Nephron progenitor cell (in vitro differentiated cells): ENCODE results near the gene KCNQ1OT1.
"Not testable (repeated sequence)": the region's sequence is repeated elsewhere in the genome, so short reads cannot be mapped to it uniquely, and the experiment has no call there.

Experiments
- DNase-seq: peaks from one replicate; pipeline ENCODE4 v3.0.0; 2021
- H3K27ac Mint-ChIP-seq: 2 replicates; pipeline ENCODE4 v1.8.0; 2021; ENCODE audit warnings: mild to moderate bottlenecking, moderate library complexity, mixed read lengths
- H3K27me3 Mint-ChIP-seq: 2 replicates; pipeline ENCODE4 v1.8.0; 2021; ENCODE audit warnings: mild to moderate bottlenecking, low read depth, mixed read lengths; ENCODE audit not compliant: poor library complexity
- H3K36me3 Mint-ChIP-seq: 2 replicates; pipeline ENCODE4 v1.8.0; 2021; ENCODE audit warnings: low read depth, mixed read lengths
- H3K4me1 Mint-ChIP-seq: 2 replicates; pipeline ENCODE4 v1.8.0; 2021; ENCODE audit warnings: mixed read lengths
- H3K4me3 Mint-ChIP-seq: 2 replicates; pipeline ENCODE4 v1.8.0; 2021; ENCODE audit warnings: mild to moderate bottlenecking, moderate library complexity, mixed read lengths
- H3K9me3 Mint-ChIP-seq: 2 replicates; pipeline ENCODE4 v1.8.0; 2021; ENCODE audit warnings: mild to moderate bottlenecking, moderate library complexity, mixed read lengths
- CTCF ChIP-seq: fragments of 200-600 bp; sonication (generic); IDR thresholded peaks from 2 replicates; pipeline ENCODE4 v1.5.0; 2021; ENCODE audit warnings: antibody characterized with exemption

The KCNQ1OT1 gene

GRCh38 chr11:2645779-2646118, 54.0 kb downstream of the KCNQ1OT1 start:
- H3K27ac Mint-ChIP-seq: no peak overlapping the region
- no peak for DNase-seq
- H3K4me3 Mint-ChIP-seq: no peak overlapping the region
- no peak for TF ChIP-seq CTCF
- peaks cover 95% of the 10 kb centered on the region for H3K36me3 Mint-ChIP-seq
- H3K4me1 Mint-ChIP-seq: no peaks in the 10 kb centered on the region
- peaks cover 100% of the 10 kb centered on the region for H3K9me3 Mint-ChIP-seq
- peaks cover 5% of the 10 kb centered on the region for H3K27me3 Mint-ChIP-seq

- Mint-ChIP-seq H3K9me3 (peaks cover 100% of the 10 kb centered on the region), H3K36me3 (peaks cover 95% of the 10 kb centered on the region)
Measured at GRCh38 chr11:2644844-2645778, 54.7 kb downstream of the KCNQ1OT1 start.

GRCh38 chr11:2643746-2644145, 56.0 kb downstream of the KCNQ1OT1 start:
- H3K36me3 Mint-ChIP-seq: peaks cover 91% of the 10 kb centered on the region
- TF ChIP-seq CTCF: no peak
- H3K9me3 Mint-ChIP-seq: peaks cover 100% of the 10 kb centered on the region
- peaks cover 10% of the 10 kb centered on the region for H3K27me3 Mint-ChIP-seq
- no peak for DNase-seq
- no peaks in the 10 kb centered on the region for H3K4me1 Mint-ChIP-seq
- H3K27ac Mint-ChIP-seq: no peak overlapping the region
- H3K4me3 Mint-ChIP-seq: no peak overlapping the region

More at GRCh38 chr11:2644844-2645778, 54.7 kb downstream of the KCNQ1OT1 start:
- H3K27ac Mint-ChIP-seq: no peak overlapping the region
- TF ChIP-seq CTCF: no peak
- peaks cover 8% of the 10 kb centered on the region for H3K27me3 Mint-ChIP-seq
- no peak overlapping the region for H3K4me3 Mint-ChIP-seq
- no peak for DNase-seq
- H3K4me1 Mint-ChIP-seq: no peaks in the 10 kb centered on the region

- peaks cover 87% of the 10 kb centered on the region for H3K36me3 Mint-ChIP-seq
- H3K27me3 Mint-ChIP-seq: peaks cover 13% of the 10 kb centered on the region
- H3K9me3 Mint-ChIP-seq: peaks cover 99% of the 10 kb centered on the region
- no peak for TF ChIP-seq CTCF
- H3K27ac Mint-ChIP-seq: no peak overlapping the region
- H3K4me1 Mint-ChIP-seq: no peaks in the 10 kb centered on the region
- no peak overlapping the region for H3K4me3 Mint-ChIP-seq
- no peak for DNase-seq
Measured at GRCh38 chr11:2641623-2642022, 58.2 kb downstream of the KCNQ1OT1 start.

- H3K4me3 Mint-ChIP-seq, H3K27ac Mint-ChIP-seq, DNase-seq, H3K4me1 Mint-ChIP-seq: not testable (repeated sequence)
- Mint-ChIP-seq H3K36me3 (peaks cover 72% of the 10 kb centered on the region), H3K9me3 (peaks cover 97% of the 10 kb centered on the region), H3K27me3 (peaks cover 15% of the 10 kb centered on the region)
Measured at GRCh38 chr11:2639763-2640162, 60.0 kb downstream of the KCNQ1OT1 start.

DNA sequence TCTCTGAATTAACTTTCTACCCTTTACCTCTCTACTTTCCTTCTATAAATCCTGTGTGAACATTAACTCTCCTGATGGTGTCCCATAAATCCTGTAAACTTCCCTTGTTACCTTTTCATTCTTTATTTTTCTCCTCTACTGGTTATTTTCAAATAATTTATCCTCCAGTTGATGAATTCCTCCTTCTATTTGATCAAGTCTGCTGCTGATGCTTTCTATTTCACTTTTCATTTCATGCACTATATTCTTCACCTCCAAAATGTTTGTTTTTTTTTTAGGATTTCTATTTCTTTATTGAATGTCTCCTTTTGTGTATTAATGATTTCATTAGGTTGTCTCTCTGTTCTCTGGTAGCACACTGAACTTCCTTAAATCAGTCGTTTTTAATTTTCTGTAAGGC, 68.6 kb downstream of the KCNQ1OT1 start:
- Mint-ChIP-seq H3K27ac (no peak overlapping the region), H3K4me1 (no peaks in the 10 kb centered on the region), H3K9me3 (peaks cover 100% of the 10 kb centered on the region), H3K36me3 (peaks cover 52% of the 10 kb centered on the region), H3K27me3 (peaks cover 19% of the 10 kb centered on the region), H3K4me3 (no peak overlapping the region)
- TF ChIP-seq CTCF: no peak
- no peak for DNase-seq
